K562 (cell line): ENCODE data around the gene SLC17A9.

Experiments
- CTCF ChIP-seq, 3 experiments: IDR thresholded peaks in 2 of 3; conservative IDR thresholded peaks in 1 of 3; 2 replicates each; pipeline ENCODE4 v1.5.1; 2011 to 2012; ENCODE audit warnings: low read length in 3 of 3, mild to moderate bottlenecking in 3 of 3, control low read depth in 2 of 3, improper control_type of control experiment in 1 of 3, inconsistent platforms in 1 of 3, low read depth in 1 of 3, mixed read lengths in 1 of 3, moderate library complexity in 1 of 3; ENCODE audit not compliant: insufficient read depth in 2 of 3
- ETV1 ChIP-seq: fragments of 450-650 bp; conservative IDR thresholded peaks from 2 replicates; pipeline ENCODE4 v1.6.1; 2016; ENCODE audit warnings: missing genetic modification characterization, control low read depth, low read depth, missing compliant biosample characterization
- ETV5 ChIP-seq: sonication (generic); formaldehyde crosslinking; IDR thresholded peaks from 2 replicates; pipeline ENCODE4 v1.4.0; 2020; ENCODE audit warnings: low read depth, mild to moderate bottlenecking, missing genetic modification reagents
- GATA2 ChIP-seq: sonication (generic); formaldehyde crosslinking; IDR thresholded peaks from 2 replicates; pipeline ENCODE4 v1.4.0; 2020; ENCODE audit warnings: mild to moderate bottlenecking, missing genetic modification reagents
- SRSF7 ChIP-seq: fragments of 200-400 bp; formaldehyde crosslinking; optimal IDR thresholded peaks from 2 replicates; pipeline ENCODE3; 2017; ENCODE audit warnings: mild to moderate bottlenecking, low read depth, low read length
- TCF15 ChIP-seq: fragments of 250-450 bp; sonication (Bioruptor Pico); IDR thresholded peaks from 2 replicates; pipeline ENCODE4 v1.8.0; 2022; ENCODE audit warnings: moderate library complexity, mild to moderate bottlenecking, inconsistent platforms
- ZNF518B ChIP-seq: fragments of 250-450 bp; sonication (Bioruptor Pico); IDR thresholded peaks from 2 replicates; pipeline ENCODE4 v1.5.0; 2021; ENCODE audit warnings: mild to moderate bottlenecking, moderate library complexity
- ZNF609 ChIP-seq: sonication (generic); formaldehyde crosslinking; IDR thresholded peaks from 2 replicates; pipeline ENCODE4 v1.8.1; 2023; ENCODE audit warnings: missing genetic modification reagents, mild to moderate bottlenecking, borderline replicate concordance

- TF ChIP-seq TCF15 (CRISPR knock-in tag) (no peak), ZNF518B (CRISPR knock-in tag) (no peak), ETV1 (no peak), SRSF7 (no peak), CTCF (IDR thresholded peaks at IDR 0.05 in 2 of 3, conservative IDR thresholded peaks at IDR 0.05 in 1 of 3; ENCODE audit: insufficient read depth in 2 of 3, low read depth in 1 of 3, low read length in 3 of 3) (no peak), GATA2 (no peak), ZNF609 (CRISPR knock-in tag) (no peak), ETV5 (no peak)
Observed at GRCh38 chr20:62940875-62941274, 11.6 kb upstream of the SLC17A9 start.
